Stimulated activated CD4-positive, alpha-beta T cell treated with anti-CD3 and anti-CD28 coated beads, Interleukin-2, amount 100 ng/mL, for 48 hours (primary cell): ENCODE data around the gene ITIH5.

ENCODE experiments used
- DNase-seq, 2 donors: peaks; one replicate each; pipeline ENCODE4 v3.0.0-alpha.2; 2020

Gene ITIH5

GRCh38 chr10:7625836-7626235, 40.9 kb downstream of the ITIH5 start:
- no peak for DNase-seq

DNA sequence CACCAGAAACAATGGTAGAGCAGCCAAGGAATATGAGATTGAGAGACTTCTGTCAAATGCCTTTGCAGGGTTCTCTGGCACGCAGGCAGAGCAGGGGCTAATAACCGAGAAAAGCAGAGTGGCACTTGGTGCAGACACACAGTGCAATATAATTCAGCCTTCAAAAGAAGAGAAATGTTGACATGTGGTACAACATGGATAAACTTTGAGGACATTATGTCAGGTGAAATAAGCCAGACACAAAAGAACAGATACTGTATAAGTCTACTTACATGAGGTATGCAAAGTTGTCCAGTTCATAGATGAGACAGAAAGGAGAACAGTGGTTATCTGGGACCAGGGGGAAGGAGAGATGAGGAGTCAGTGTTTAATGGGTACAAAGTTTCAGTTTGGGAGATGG, 41.8 kb downstream of the ITIH5 start:
- DNase-seq, result no peak

GRCh38 chr10:7622969-7623368, 43.8 kb downstream of the ITIH5 start:
- DNase-seq, result no peak

GRCh38 chr10:7618461-7618860, 48.3 kb downstream of the ITIH5 start:
- DNase-seq, result no peak

GRCh38 chr10:7611909-7612308, 54.9 kb downstream of the ITIH5 start:
- no peak for DNase-seq

- no peak for DNase-seq
Observed at GRCh38 chr10:7610651-7611389, 55.9 kb downstream of the ITIH5 start.

GRCh38 chr10:7610026-7610425, 56.7 kb downstream of the ITIH5 start:
- no peak for DNase-seq

DNA sequence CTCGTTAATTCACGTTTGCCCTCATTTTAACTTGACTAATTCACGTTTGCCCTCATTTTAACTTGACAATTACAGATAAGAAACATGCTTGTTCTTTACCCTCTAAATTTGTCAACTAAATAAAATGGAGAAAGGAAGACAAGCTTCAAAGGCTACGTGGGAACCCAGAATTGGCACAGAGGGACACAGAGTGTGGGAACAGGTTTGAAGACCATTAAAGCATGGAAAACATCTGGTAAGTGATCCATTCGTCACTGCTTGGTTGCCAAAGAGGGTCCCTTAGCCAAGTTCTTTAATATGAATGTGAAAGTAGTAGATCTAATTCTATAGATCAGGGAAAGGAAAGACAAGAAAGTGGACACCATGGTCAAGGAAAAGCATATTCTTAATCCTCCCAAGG, 57.2 kb downstream of the ITIH5 start:
- no peak for DNase-seq

GRCh38 chr10:7608001-7608400, 58.8 kb downstream of the ITIH5 start:
- no peak for DNase-seq

DNA sequence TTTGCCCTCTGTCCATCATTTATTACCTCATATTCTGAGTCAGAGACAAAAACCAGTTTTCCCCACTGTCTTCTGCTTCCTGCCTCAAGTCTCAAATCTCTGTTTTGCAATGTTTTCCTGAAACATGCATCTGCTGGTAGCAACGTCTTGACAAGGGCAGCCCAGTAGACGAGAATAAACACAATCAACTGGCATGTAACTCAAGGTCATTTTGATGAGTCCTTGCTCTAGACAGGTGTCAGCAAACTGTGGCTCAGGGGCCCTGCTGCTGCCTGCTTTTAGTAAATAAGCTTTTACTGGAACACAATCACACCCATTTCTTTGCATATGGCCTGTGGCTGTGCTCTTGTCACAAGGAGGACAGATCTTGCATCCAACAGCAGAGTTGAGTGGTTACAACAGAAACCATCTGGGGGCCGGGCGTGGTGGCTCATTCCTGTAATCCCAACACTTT, 59.8 kb downstream of the ITIH5 start:
- no peak for DNase-seq

GRCh38 chr10:7605565-7606295, 61.0 kb downstream of the ITIH5 start:
- no peak for DNase-seq

DNA sequence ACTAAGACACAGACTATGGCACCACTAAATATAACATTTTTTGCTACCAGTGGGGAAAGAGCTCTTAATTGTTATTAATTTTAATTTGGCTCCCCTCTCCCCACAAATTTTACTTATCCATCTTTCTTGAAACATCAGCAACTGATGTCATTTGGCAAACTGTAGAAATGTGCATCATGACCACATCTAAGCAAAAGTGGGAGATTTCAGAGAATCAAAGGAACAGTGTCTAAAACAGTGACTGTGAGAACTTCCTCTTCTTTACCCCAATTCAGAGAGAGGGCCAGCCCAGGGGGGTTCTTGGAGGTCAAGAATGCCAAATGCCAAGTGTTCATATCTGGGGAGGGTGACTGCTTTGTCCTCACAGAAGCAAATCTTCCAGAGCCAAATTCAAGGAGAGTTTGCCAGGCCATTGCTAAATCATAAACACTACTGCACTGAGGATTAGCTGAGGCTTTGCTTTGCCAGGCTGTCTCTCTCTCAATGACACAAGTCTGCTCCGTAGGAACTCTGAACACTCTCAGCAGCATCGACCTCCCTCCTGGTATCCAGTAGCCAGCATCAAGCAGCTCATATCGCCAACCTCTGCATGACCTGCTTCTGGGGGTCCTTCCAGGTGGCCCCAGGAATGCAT, 65.6 kb downstream of the ITIH5 start:
- DNase-seq, result no peak

DNA sequence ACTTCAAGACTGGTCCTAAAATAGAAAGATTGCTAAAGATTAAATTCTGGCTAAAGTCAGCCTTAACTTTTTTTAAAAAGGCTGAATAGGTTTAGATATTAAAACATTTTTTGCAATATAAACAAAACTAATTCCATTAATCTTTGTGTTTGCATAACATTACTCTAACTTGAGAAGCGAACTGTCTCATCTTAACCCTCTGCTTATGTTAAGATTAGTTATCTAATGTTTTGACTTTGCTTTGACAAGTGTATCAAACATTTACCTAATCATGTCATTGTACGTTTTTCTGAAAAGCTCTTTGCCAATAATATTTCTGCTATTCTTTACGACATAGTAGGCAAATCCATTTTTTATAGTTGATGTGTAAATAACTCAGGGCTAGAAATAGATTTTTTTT, 68.0 kb downstream of the ITIH5 start:
- DNase-seq, result no peak

DNA sequence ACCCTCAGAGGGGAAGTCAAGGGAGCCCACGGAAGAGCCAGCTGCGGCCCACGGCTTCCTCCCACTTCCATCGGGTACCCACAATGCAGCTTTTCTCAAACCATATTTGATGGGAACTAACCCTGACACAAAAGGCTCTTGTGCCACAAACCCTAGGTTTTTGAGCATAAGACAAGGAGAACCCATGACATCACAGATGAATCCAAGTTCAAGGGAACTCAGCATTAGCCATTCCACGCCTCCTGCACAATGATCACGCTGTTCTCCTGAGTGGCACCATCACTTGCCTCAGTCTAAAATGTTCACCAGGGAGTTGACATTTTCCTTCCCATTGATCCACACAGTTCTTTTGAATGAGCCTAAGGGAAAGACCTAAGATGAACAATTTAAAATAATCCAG, 70.4 kb downstream of the ITIH5 start:
- DNase-seq, result no peak

DNA sequence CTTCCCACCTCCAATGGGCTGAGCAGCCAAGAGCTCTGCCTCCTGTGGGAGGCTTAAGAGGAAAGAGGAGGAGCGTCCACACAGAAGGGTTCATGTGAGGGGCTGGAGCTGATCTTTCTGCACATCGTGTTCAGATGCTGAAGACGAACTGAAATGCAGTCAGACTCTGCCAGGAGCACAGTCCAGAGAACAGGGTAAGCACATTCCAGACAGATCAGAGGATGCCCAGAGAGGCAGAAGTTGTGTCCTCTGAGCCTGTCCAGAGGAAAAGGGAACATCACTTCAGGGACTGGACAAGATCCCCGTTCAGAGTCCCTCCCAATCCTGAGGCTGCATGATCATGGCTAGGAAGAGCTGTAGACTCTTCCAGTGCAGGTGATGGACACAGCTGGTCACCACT, 72.9 kb downstream of the ITIH5 start:
- DNase-seq, result no peak

DNA sequence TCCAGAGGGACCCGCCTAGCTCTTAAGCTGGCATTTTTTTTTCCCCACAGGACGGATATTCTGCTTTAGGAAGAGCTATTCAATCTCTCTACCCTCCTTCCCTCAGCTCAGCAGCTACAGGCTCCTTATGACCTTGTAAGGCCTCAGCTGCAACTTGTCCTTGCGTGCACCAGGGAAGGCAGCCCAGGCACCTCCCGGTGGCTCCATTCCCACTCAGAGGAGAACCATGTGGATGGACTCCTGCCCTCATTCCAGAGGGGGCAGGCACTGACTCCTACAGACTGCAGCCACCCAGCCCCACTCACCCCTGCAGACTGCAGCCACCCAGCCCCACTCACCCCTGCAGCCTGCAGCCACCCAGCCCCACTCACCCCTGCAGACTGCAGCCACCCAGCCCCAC, 73.7 kb downstream of the ITIH5 start:
- DNase-seq, result no peak

- DNase-seq, result no peak
Observed at GRCh38 chr10:7592627-7593026, 74.1 kb downstream of the ITIH5 start.

GRCh38 chr10:7590271-7590670, 76.5 kb downstream of the ITIH5 start:
- no peak for DNase-seq

GRCh38 chr10:7589748-7590147, 77.0 kb downstream of the ITIH5 start:
- DNase-seq, result no peak

- DNase-seq, result no peak
Observed at GRCh38 chr10:7587865-7588188, 78.9 kb downstream of the ITIH5 start.

- DNase-seq, result no peak
Observed at GRCh38 chr10:7587168-7587864, 79.5 kb downstream of the ITIH5 start.

DNA sequence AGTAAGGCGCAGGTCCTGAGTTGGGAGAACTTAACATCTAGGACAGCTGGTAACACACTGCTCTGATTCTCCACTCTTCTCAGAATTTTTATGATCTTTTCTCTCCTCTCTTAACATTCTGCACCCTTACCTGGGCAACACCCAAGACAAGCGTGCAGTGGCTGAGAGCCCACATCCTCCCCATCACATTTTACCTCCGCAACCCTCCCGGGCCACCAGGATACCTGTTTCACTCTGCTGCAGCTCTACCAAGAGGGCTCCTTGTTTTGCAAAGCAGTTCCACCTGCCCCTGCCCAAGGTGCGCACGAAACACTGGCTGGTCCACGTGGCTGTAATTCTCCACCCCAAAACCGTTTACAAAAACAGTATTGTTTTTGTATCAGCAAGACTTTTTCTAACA, 81.5 kb downstream of the ITIH5 start:
- DNase-seq, result no peak

- DNase-seq, result no peak
Observed at GRCh38 chr10:7583626-7584025, 83.1 kb downstream of the ITIH5 start.

GRCh38 chr10:7580520-7580919, 86.2 kb downstream of the ITIH5 start:
- DNase-seq, result no peak
